B cell (primary cell): ENCODE results near the gene ALKBH3.

Source experiments
- EZH2 ChIP-seq: IDR thresholded peaks from 2 replicates; pipeline ENCODE4 v1.6.1; 2012; ENCODE audit warnings: borderline replicate concordance, low read depth, mild to moderate bottlenecking, moderate library complexity, low read length; ENCODE audit not compliant: insufficient read depth, poor library complexity, severe bottlenecking
- TF ChIP-seq, protein P1 (sequence below): fragments of 200-600 bp; IDR thresholded peaks from one replicate; pipeline ENCODE4 v1.8.0; 2022; ENCODE audit warnings: antibody characterized with exemption, mild to moderate bottlenecking

DNA sequence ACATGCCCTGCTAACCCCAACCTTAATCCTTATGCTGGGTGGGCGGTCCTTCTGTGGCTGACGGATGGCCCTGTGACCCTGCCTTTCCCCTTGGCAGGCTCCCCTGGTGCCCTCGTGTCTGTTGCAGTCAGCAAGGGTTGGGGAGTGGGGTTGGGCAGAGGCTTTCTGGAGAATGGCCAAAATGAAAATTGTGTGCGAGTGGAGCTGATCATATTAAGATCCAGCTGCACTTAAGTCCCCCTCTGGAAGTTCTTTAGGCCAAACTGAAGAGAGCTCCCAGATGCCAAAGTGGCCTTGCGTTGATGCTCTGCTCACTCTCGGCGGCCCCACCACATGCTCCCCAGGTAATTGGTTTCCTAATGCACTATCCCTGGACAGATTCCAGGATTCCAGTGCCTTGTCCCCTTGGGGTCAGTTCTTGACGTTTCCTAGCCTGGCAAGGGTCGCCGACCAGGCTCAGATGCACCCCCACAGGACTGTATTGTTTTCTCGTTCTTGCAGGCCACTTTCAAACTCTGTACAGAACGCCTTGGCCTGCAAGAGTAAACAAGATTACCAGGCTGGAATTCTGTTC lies 45.4 kb downstream of the ALKBH3 start:
- TF ChIP-seq, protein P1, sequence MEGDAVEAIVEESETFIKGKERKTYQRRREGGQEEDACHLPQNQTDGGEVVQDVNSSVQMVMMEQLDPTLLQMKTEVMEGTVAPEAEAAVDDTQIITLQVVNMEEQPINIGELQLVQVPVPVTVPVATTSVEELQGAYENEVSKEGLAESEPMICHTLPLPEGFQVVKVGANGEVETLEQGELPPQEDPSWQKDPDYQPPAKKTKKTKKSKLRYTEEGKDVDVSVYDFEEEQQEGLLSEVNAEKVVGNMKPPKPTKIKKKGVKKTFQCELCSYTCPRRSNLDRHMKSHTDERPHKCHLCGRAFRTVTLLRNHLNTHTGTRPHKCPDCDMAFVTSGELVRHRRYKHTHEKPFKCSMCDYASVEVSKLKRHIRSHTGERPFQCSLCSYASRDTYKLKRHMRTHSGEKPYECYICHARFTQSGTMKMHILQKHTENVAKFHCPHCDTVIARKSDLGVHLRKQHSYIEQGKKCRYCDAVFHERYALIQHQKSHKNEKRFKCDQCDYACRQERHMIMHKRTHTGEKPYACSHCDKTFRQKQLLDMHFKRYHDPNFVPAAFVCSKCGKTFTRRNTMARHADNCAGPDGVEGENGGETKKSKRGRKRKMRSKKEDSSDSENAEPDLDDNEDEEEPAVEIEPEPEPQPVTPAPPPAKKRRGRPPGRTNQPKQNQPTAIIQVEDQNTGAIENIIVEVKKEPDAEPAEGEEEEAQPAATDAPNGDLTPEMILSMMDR, result no peak
- TF ChIP-seq EZH2, result no peak
